KMS-11 (cell line): Measurements from ENCODE around the gene LUZP1.

Experiments
- H2AFZ ChIP-seq: fragments of 200-600 bp; sonication (generic); 2 replicates; pipeline ENCODE4 v1.6.1; 2016; ENCODE audit warnings: antibody characterized with exemption, mixed run types, low read depth
- H3K27ac ChIP-seq: fragments of 200-600 bp; sonication (generic); 2 replicates; pipeline ENCODE4 v1.6.1; 2016; ENCODE audit warnings: mild to moderate bottlenecking, mixed run types
- H3K27me3 ChIP-seq: fragments of 200-600 bp; sonication (generic); 2 replicates; pipeline ENCODE4 v1.6.1; 2017; ENCODE audit warnings: mild to moderate bottlenecking, low read depth, mixed run types, moderate library complexity; ENCODE audit not compliant: insufficient read depth
- H3K36me3 ChIP-seq: fragments of 200-600 bp; sonication (generic); 2 replicates; pipeline ENCODE4 v1.6.1; 2017; ENCODE audit warnings: mild to moderate bottlenecking, mixed run types; ENCODE audit not compliant: insufficient read depth
- H3K4me1 ChIP-seq: fragments of 200-600 bp; sonication (generic); 2 replicates; pipeline ENCODE4 v1.6.1; 2016; ENCODE audit warnings: mild to moderate bottlenecking, low read depth, mixed run types; ENCODE audit not compliant: poor library complexity, severe bottlenecking
- H3K4me2 ChIP-seq: fragments of 200-600 bp; sonication (generic); 2 replicates; pipeline ENCODE4 v1.7.0; 2016; ENCODE audit warnings: mild to moderate bottlenecking, mixed run types
- H3K4me3 ChIP-seq: fragments of 200-600 bp; sonication (generic); IDR thresholded peaks from 2 replicates; pipeline ENCODE4 v1.6.1; 2017; ENCODE audit warnings: low read depth, low read length, mixed read lengths; ENCODE audit not compliant: insufficient read depth
- H3K79me2 ChIP-seq: fragments of 200-600 bp; sonication (generic); 2 replicates; pipeline ENCODE4 v1.6.1; 2016; ENCODE audit warnings: low read depth, mixed run types; ENCODE audit not compliant: insufficient read depth
- H3K9ac ChIP-seq: fragments of 200-600 bp; sonication (generic); 2 replicates; pipeline ENCODE4 v1.6.1; 2016; ENCODE audit warnings: mild to moderate bottlenecking, mixed run types
- H4K20me1 ChIP-seq: fragments of 200-600 bp; sonication (generic); 2 replicates; pipeline ENCODE4 v1.6.1; 2016; ENCODE audit warnings: mild to moderate bottlenecking, mixed run types; ENCODE audit not compliant: insufficient read depth
- TF ChIP-seq, protein P1 (sequence below): fragments of 200-600 bp; sonication (generic); conservative IDR thresholded peaks from 2 replicates; pipeline ENCODE4 v1.6.1; 2017; ENCODE audit warnings: low read depth, mild to moderate bottlenecking, antibody characterized with exemption, low read length, moderate library complexity, mixed read lengths

The LUZP1 gene

DNA sequence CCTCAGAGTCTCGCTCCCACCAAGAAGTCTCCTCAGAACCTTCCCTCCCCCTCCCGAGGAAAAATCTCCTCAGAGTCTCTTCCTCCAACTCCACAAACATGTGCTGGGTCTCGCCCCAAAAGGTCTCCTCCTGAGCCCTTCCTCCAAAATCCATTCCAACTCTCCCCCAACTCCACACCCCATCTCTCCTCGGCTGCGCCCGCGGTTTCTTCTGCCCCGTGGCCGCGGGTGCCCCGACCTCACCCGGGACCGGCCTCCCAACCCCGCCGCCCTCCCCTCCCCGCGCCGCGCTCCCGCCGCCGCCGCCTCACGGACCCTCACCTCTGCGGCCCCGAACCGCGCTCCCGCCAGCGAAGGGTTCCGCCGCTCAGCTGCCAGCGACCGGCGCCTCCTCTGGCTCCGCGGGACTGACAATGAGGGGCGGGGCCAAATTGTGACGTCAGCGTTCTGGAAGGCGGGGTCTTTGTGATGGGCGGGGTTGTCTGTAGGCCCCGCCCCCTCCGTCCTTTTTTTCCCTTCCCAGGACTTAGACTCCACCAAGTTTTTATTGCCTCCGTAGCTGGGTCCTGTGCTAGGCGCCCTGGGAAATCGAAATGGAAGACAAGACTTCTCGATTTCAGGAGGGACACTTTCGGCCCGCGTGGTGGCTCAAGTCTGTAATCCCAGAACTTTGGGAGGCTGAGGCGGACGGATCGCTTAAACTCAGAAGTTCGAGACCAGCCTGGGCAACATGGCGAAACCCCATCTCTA lies at the start of gene LUZP1:
LUZP1 (minus strand) TSS at position 412 of the 750 bp plus-strand sequence.
- peak within 1 kb of the TSS; percentile 73 for H3K9ac ChIP-seq
- TF ChIP-seq, protein P1, sequence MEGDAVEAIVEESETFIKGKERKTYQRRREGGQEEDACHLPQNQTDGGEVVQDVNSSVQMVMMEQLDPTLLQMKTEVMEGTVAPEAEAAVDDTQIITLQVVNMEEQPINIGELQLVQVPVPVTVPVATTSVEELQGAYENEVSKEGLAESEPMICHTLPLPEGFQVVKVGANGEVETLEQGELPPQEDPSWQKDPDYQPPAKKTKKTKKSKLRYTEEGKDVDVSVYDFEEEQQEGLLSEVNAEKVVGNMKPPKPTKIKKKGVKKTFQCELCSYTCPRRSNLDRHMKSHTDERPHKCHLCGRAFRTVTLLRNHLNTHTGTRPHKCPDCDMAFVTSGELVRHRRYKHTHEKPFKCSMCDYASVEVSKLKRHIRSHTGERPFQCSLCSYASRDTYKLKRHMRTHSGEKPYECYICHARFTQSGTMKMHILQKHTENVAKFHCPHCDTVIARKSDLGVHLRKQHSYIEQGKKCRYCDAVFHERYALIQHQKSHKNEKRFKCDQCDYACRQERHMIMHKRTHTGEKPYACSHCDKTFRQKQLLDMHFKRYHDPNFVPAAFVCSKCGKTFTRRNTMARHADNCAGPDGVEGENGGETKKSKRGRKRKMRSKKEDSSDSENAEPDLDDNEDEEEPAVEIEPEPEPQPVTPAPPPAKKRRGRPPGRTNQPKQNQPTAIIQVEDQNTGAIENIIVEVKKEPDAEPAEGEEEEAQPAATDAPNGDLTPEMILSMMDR, result no peak
- H2AFZ ChIP-seq, result peak within 1 kb of the TSS; percentile 73; the same call in 1 of the 2 replicates
- no peaks in the 10 kb centered on the region for H4K20me1 ChIP-seq
- peaks cover 19% of the 10 kb centered on the region; the same call in 1 of the 2 replicates for H3K79me2 ChIP-seq
- H3K4me1 ChIP-seq, result peaks cover 10% of the 10 kb centered on the region
- no peak within 1 kb of the TSS for H3K27ac ChIP-seq
- peak within 1 kb of the TSS; percentile 89 for H3K4me2 ChIP-seq
- no peaks in the 10 kb centered on the region for H3K27me3 ChIP-seq
- H3K4me3 ChIP-seq, result no peak within 1 kb of the TSS
- H3K36me3 ChIP-seq, result no peaks in the 10 kb centered on the region

DNA sequence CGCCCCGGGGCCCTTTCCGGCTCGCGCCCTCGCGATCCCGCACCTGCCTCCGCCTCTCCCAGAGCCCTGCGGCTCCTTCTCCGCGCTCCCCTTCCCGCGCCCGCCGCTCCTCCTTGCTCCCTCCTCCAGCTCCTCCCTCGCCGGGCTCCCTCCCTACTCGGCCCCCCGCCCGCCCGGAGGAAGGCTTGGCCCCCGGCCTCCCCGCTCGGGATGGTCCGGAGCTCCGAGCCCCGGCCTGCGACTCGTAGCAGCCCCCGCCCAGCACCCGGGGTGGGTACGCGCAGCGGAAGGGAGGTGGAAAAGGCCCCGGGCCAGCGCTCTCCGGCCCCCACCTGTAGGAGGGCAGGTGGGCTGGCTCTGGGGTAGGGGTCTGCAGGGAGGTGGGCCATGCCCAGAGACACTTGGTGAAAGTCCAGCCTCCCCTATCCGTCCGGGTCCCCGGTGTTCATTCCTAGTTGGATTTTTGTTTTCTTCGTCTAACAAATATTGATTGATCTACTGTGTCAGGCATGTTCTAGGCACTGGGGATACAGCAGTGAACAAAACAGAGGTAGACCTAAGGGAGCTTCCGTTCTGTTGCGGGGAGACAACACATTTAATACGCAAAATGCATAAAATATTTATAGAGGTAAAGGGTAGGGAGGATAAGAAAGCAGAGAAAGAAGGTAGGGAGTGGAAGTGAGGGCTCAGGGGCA lies 48.9 kb upstream of the LUZP1 start, which contains the start of gene HTR1D:
HTR1D (minus strand) TSS at position 82 of the 695 bp plus-strand sequence. CDS start 23,283 bp downstream, outside the sequence.
- Histone ChIP-seq H4K20me1 (no peaks in the 10 kb centered on the region), H3K36me3 (no peaks in the 10 kb centered on the region), H3K27ac (no peak within 1 kb of the TSS), H3K79me2 (no peaks in the 10 kb centered on the region), H3K27me3 (peaks cover 10% of the 10 kb centered on the region), H3K9ac (no peak within 1 kb of the TSS), H3K4me3 (no peak within 1 kb of the TSS), H2AFZ (peak within 1 kb of the TSS; percentile 41), H3K4me2 (0 out of 2 replicates have a peak within 1 kb of the TSS, but pooled peaks have one; percentile 25), H3K4me1 (no peaks in the 10 kb centered on the region)
- TF ChIP-seq, protein P1, result no peak

DNA sequence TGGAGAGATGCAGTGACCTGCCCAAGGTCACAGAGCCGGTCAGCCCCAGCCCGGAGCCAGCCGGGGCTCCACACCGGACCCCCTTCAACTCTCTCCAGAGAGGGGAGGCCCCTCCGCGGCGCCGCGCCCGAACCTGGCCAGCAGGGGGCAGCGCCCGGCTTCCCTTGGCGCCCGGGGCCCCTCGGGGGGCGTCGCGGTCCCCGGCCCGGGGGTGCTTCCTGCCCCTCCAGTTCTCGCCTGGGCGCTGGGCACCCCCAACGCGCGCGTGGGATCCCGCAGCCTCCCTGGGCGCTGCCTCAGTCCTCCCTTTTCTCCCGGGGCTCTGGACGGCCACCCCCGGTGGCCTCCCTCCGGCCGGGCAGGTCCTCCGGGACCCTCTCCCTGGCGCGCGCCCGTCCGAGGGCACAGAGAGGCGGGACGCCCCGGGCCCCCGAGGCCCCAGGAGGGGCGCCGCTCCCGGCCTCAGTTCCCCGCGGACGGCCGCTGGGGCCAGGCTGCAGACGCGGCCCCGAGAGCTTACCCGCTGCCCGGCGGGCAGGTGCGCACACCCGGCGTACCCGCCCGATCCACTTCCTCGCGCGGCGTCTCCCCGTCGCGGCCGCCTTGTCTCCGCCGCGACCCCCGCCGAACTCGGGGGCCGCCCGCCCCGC lies 48.2 kb upstream of the LUZP1 start:
- Histone ChIP-seq H3K79me2 (no peaks in the 10 kb centered on the region), H2AFZ (peak overlapping the region; percentile 41), H3K9ac (no peak overlapping the region), H4K20me1 (no peaks in the 10 kb centered on the region), H3K27ac (no peak overlapping the region), H3K27me3 (peaks cover 10% of the 10 kb centered on the region), H3K36me3 (no peaks in the 10 kb centered on the region), H3K4me1 (no peaks in the 10 kb centered on the region), H3K4me2 (0 out of 2 replicates have a peak overlapping the region, but pooled peaks have one; percentile 25), H3K4me3 (no peak overlapping the region)
- TF ChIP-seq, protein P1, result peak; percentile 68

DNA sequence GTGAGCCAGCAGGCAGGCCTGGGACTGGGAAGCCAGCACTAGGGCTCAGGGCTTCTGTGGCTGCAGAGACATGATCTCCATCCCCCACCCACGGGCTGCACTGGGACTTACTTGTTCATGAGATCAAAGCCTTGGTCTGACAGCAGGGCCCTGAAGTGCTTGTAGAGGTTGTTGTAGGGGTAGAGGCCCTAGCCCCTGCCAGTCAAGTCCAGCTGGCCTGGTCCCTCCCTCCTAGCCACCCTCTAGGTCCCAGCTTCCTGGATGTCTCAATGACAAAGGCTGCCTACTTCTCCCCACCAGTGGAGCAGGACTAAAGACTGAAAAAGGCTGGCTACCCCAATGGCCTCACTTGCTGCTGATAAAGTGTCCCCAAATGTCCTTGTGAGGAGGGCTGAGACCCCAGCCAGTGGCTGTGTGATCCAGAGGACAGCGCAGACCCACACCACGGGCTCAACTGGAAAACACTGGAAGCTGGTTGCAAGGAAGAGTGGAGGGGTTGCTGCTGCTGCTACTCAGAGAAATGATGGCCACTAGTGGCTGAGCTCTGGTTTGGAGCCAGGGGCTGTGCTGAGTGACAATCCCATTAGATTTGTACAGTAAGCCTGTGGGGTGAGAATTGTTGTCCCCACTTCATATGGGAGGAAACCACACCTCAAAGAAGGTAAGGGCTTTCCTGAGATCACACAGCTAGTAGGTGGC lies 47.2 kb upstream of the LUZP1 start:
- no peak overlapping the region for H3K9ac ChIP-seq
- H3K4me2 ChIP-seq, result no peak overlapping the region
- no peak overlapping the region for H2AFZ ChIP-seq
- H3K27ac ChIP-seq, result no peak overlapping the region
- TF ChIP-seq, protein P1, result no peak
- no peaks in the 10 kb centered on the region for H3K36me3 ChIP-seq
- H4K20me1 ChIP-seq, result no peaks in the 10 kb centered on the region
- H3K79me2 ChIP-seq, result no peaks in the 10 kb centered on the region
- H3K4me3 ChIP-seq, result no peak overlapping the region
- H3K27me3 ChIP-seq, result peaks cover 10% of the 10 kb centered on the region
- H3K4me1 ChIP-seq, result peaks cover 8% of the 10 kb centered on the region
